ENCODE measurements around the gene JARID2.
"Not testable (repeated sequence)": the region's sequence is repeated elsewhere in the genome, so short reads cannot be mapped to it uniquely, and the experiment has no call there.

JARID2 gene

GRCh38 chr6:15265787-15266186 is 19.9 kb downstream of the JARID2 start:
- FAIRE-seq, result no peak

DNA sequence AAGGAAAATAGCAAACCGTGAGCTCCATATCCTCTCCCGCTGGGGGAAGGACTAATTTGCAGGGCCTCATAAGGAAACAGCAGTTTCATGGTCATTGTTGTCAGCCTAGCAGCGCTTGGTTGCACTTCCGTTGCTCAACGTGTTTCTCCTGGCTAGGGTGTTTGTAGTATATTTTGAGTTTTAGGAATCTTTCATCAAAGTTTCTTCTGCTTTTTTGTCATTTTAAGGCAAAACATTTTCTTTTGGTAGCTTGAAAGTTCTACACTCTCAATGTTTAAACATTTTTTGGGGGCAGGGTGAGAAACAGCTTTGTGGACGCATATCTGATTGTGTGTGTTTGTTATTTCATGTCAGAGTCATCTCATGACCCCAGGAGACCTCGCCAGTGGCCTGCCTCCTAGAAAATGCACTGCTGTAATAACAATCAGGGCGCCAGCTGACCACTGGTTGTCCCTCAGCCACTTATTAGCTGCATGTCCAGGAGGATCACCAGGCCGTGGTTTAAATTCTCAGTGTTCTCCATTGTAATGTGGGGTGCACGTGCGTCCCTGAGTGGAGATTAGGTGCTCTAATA is 20.6 kb downstream of the JARID2 start:
- FAIRE-seq, result no peak

DNA sequence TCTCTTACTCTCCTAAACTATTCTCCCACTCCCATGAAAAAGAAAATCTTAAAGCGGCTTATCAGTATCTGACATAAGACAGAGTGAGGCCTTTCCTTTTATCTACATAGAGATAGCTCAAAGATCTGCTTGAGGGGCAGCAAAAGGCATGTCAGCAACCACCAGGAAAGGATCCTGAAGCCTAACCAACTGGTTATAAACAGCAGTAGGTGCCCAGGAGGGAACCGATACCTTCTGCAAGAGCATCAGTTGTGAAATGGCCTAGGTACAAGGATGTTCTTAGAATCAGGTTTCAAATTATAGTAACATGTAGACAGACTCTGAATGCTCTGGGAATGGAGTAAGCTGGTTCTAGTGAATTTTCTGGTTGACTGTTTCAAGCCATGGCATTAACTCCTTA is 21.4 kb downstream of the JARID2 start:
- FAIRE-seq, result no peak

DNA sequence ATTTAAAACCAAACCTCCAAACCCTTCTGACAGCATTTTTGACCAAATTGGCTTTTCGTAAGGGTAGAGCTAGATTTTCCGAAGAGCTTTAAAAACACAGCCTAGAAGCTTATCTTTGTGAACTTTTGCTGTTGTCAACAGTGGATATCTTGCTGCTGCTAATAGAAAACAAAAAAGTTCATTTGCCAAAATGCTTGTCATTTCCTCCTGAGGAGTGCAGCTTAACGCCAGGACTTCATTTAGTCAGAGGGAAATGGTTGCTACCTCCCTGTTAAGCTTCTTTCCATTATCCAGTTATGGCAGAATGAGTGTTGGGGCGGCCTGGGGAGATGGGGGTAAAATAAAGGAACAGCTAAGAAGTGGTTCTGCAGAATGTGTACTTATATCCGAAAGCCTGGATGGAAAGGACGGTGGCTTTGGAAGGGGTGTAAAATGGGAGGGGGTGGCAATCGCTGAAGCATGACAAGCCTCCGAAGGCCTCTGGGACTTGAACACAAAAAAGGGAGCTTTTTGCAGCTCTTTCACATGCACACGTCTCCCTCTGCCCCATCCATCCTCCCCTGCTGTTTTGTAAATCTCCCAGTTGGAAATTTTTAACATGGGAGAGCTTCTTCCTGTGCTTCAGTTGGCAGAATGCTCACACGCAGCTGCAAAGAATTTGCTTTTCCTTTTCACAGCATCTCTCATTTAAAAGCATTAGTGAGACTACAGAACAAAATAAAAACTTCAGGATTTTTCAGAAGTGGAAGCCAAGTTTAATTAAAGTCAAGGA is 22.5 kb downstream of the JARID2 start:
- FAIRE-seq, result no peak

DNA sequence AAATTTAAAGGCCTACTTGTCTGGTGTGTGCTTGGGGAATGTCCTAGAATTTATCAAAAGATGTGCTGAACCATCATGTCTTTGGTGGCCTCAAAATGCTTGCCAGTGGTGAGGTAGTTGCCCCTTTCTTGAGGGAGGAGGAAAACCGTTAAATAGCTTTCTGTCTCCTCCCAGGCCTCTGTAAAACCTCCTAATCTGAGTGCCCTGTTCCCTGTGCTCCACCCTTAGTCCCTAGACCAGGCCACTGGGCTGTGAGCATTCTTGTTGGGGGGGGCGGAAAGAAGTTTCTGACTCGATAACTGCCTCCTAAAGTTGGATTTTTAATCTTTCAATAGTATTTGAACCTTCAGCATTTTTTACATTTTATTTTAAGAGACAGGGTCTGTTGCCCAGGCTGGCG is 23.1 kb downstream of the JARID2 start:
- no peak for FAIRE-seq

- FAIRE-seq, result no peak
These were observed 23.8 kb downstream of the JARID2 start for GRCh38 chr6:15269619-15270018.

DNA sequence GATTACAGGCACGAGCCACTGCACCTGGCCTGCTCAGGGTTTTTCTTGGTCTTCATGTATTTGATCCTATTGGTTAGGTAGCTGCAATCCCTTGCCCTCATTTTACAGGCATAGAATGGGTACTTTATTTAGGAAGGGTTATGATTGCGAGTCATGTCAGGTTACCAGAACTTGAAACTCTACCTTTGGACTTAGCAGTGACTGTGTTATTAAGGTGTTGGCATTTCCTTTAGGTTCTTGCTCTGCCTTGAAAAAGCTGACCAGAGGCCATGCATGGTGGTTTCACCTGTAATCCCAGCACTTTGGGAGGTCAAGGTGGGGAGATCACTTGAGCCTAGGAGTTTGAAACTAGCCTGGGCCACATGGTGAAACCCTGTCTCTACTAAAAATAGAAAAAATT is 24.5 kb downstream of the JARID2 start:
- FAIRE-seq, result no peak

DNA sequence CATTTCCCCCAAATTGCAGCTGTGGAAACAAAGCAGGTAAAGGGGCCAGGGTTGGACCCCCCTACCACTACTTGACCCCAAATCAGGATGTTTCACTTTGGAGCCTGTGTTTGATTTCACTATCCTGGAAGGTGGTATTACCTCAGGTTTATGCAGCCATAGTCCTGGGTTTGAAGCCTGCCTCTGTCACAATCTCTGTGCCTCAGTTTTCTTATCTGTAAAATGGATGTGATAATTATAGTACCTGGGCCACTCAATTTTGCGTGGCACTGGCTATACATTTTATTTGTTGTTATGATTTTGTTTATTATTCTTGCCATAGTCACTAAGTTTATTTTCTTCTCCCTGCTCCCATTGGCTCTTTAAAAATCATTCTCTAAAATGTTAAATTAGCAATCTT is 26.7 kb downstream of the JARID2 start:
- FAIRE-seq, result no peak

DNA sequence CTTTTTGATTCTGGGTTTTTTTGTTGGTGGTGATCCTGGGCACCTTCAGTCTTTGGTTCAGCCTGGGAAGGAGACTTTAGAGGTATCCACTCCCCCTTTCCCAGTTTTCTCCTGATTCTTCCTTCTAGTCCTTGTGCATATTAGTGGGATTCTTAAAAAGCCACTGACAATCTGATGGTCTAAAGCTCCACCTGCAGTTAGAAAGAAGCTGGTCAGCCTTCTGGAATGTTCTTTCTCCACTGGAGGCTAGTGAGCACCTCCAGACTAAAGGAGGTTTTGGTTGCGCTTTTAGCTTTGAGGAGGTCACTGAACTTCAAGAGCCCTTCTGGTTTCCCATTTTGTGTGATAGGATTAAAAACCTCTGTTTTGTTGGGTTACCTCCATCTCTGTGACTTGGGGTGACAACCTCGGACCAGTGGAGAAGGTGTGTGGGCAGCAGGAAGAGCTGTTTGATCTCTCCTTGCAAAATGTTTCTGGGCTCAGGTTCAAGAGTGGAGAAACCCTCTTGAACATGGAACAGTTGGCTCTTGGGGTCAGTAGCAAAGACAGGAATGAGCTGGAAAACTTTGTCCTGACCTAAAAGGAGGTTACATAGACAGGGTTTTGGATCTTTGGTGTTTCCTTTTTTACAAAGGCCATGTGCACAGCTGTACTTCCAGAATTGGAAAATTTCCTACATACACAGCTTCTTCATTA is 29.0 kb downstream of the JARID2 start:
- no peak for FAIRE-seq

DNA sequence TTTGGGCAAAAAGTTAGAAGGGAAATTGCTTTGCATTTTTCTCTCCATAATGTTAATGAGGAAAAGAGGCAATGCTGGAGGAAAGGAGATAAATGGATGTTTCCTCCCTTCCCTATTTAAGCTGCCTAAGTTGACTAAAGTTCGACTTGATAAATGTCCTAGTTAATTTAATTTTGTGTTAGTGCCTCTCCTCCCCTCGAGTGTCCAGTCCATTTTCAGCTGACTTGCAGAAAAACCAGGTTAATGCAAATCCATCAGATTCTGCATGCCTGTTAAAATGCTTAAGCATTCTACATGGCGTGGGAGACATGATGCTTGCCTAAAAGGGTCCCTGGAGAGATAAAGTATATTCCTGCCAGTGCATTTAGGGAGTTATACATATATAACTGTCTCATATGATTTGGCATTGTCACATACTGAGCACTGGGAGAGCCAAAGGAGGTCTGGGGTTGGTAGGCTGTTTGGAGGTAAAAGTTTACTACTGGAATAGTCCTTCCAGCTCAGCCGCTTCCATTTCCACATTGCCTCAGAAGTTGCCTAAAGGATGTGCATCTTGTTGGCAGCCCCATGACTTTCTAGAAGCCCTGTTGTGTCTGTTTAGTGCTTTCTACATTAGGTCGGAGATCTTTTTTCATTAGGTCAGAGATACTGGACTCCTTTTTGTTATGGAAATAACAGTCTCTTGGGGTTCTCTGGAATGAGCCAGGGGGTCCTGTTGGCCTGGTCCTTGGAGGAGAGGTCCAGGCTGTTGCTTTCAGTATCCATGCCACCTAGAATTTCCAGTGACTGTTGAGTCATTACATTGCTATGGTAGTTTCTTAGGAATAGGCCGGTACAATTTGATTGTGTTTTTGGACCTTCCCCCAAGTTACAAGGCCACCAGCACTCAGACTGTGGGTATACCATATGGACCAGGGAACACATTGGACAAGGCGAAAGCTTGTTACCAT is 30.4 kb downstream of the JARID2 start:
- FAIRE-seq, result no peak

GRCh38 chr6:15279047-15279661 is 33.3 kb downstream of the JARID2 start:
- FAIRE-seq, result no peak

DNA sequence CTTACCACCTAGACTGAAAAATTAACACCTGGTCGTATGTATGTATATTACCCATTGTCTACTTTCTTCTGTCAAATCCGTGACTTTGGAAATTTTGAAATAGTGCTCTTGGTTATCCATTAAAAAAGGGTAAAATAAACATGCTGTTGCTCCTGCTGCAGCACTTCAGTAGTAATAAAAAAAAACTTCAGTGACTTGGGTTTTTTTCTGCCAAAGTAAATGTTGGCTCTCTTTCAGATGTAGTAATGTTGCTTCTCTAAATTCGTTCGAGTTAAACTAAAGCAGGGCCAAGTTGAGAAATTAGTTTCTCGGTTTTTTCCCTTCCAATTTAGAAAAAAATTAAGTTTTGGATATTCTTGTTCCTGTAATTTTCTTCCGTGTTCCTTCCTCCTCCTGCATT is 34.2 kb downstream of the JARID2 start:
- no peak for FAIRE-seq

GRCh38 chr6:15280961-15281360 is 35.1 kb downstream of the JARID2 start:
- FAIRE-seq, result no peak

GRCh38 chr6:15282334-15282733 is 36.5 kb downstream of the JARID2 start:
- FAIRE-seq, result no peak

DNA sequence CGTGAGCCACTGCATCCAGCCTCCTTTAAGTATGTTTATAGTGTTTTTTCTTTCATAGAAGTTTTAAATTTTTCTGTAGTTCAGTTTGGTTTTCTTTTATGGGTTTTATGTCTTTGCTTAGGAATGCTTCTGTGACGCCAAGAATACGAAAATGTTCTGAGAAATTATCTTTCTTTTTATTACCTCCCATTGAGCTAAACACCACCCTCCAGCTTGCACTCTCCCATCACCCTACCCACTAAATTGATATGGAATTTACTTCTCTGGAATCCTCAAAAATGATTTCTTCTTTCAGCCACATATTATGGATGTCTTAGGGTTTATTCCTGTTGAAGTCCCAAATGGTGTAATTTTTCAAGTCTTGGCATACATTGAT is 38.1 kb downstream of the JARID2 start:
- FAIRE-seq, result no peak

- FAIRE-seq, result no peak
These were observed 38.9 kb downstream of the JARID2 start for GRCh38 chr6:15284743-15285142.

DNA sequence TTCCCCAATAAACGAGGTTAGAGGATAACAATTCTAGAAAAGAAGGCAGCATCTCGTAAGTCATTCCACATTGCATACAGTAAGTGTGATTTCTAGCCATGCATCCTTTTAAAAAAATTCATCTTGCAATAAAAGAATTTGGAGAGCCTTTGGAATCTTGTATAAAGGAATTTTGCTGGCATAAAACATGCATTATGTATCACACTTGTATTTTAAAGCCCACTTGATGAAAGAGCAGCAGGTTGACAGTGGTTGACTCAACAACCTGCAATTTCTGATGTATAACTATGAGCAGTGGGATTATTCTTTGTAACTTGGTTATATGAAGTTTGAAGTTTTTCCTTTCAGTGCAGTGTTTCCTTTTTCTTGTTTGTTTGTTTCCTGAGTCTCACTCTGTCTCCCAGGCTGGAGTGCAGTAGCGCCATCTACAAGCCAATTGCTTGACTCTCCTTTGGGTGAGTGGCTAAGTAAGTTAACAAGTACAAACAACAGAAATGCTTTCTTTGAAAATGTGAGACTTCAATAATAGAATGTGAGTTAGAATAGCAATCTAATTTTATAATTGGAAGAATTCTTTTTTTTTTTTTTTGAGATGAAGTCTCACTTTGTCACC is 39.9 kb downstream of the JARID2 start:
- no peak for FAIRE-seq

DNA sequence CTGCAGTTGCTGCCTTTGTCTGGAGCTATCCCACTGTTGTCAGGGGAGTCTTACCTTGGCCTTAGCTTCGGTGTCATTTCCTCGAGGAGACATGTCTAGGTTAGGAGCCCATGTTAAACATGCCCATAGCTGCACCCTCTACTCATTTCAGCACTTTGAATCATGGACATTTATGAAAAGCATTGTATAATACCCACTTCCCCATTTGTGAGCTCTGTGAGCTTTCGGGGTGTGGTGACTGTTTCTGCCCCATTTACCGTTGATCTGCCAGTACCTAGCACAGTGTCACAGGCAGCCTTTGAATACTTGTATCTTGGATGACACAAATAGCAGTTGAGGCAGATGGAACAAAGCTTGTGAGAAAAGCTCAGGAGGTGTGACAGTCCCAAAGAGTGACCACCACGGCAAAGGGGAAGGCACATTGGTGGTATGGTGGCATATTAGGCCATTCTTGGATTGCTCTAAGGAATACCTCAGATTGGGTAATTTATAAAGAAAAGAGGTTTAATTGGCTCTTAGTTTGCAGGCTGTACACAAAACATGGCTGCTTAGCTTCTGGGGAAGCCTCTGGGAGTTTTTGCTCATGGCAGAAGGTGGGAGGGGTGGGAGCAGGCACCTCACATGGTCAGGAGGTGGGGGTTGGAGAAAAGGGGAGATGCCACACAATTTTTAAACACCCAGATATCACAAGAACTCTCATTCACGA is 42.0 kb downstream of the JARID2 start:
- no peak for FAIRE-seq

- FAIRE-seq, result no peak
These were observed 43.0 kb downstream of the JARID2 start for GRCh38 chr6:15288856-15289255.

GRCh38 chr6:15289456-15289855 is 43.6 kb downstream of the JARID2 start:
- not testable (repeated sequence) for FAIRE-seq

- no peak for FAIRE-seq
These were observed 44.3 kb downstream of the JARID2 start for GRCh38 chr6:15290067-15290680.

All from G401.6 (cell line).